ENCODE data around the gene CAMTA2. TPM values are rescaled to one million over a fixed set of nuclear protein-coding genes. Genes with fewer than 3 reads are reported as not detected.

CAMTA2 gene
- polyA plus RNA-seq, 3 donors from 2014 or later: 2.5 to 22.9 (median 12.0) TPM

GRCh38 chr17:4994081-4994595 is 6.7 kb upstream of the CAMTA2 start:
- no peak overlapping the region for H3K4me3 Mint-ChIP-seq
- H3K36me3 Mint-ChIP-seq: no peaks in the 10 kb centered on the region
- H3K9me3 Mint-ChIP-seq: no peaks in the 10 kb centered on the region
- peaks cover 0 to 7% (median 2%) of the 10 kb centered on the region in 3 donors for H3K27me3 Mint-ChIP-seq (ENCODE audit: low read depth in 3 of 3)
- DNase-seq: no peak
- H3K4me1 Mint-ChIP-seq: peaks cover 15 to 19% of the 10 kb centered on the region in 2 donors
- H3K27ac Mint-ChIP-seq: no peak overlapping the region

- Mint-ChIP-seq H3K27ac (peak overlapping the region; percentile 86 to 95 (median 94)), H3K36me3 (peaks cover 0 to 5% (median 0%) of the 10 kb centered on the region in 3 donors), H3K4me3 (peak overlapping the region; percentile 91 to 95 (median 94)), H3K4me1 (peaks cover 37% of the 10 kb centered on the region in 2 donors), H3K27me3 (ENCODE audit: low read depth in 3 of 3) (peaks cover 0 to 2% (median 0%) of the 10 kb centered on the region in 3 donors), H3K9me3 (no peaks in the 10 kb centered on the region)
- no peak for DNase-seq
Measured at GRCh38 chr17:4987767-4988567, 492 bp upstream of the CAMTA2 start.

GRCh38 chr17:4986403-4986802 is 1.1 kb downstream of the CAMTA2 start:
- H3K9me3 Mint-ChIP-seq: no peaks in the 10 kb centered on the region
- no peak for DNase-seq
- H3K4me1 Mint-ChIP-seq: peaks cover 37% of the 10 kb centered on the region in 2 donors
- peaks cover 0 to 13% (median 0%) of the 10 kb centered on the region in 3 donors for H3K36me3 Mint-ChIP-seq
- H3K27ac Mint-ChIP-seq: peak overlapping the region; percentile 40 to 95 (median 86)
- H3K27me3 Mint-ChIP-seq (ENCODE audit: low read depth in 3 of 3): peaks cover 0 to 2% (median 2%) of the 10 kb centered on the region in 3 donors
- H3K4me3 Mint-ChIP-seq: peak overlapping the region; percentile 91 to 95 (median 94)

GRCh38 chr17:4982305-4982704 is 5.2 kb downstream of the CAMTA2 start:
- H3K4me3 Mint-ChIP-seq: no peak overlapping the region
- H3K9me3 Mint-ChIP-seq: no peaks in the 10 kb centered on the region
- H3K27ac Mint-ChIP-seq: peak overlapping the region in 2 of 6 donors; percentile 33 to 67
- H3K4me1 Mint-ChIP-seq: peaks cover 23% of the 10 kb centered on the region in 2 donors
- peaks cover 0 to 30% (median 7%) of the 10 kb centered on the region in 3 donors for H3K36me3 Mint-ChIP-seq
- H3K27me3 Mint-ChIP-seq (ENCODE audit: low read depth in 3 of 3): peaks cover 0 to 2% (median 0%) of the 10 kb centered on the region in 3 donors
- no peak for DNase-seq

GRCh38 chr17:4980644-4981216 is 6.7 kb downstream of the CAMTA2 start:
- H3K27ac Mint-ChIP-seq: peak overlapping the region; percentile 27 to 83 (median 45)
- H3K9me3 Mint-ChIP-seq: no peaks in the 10 kb centered on the region
- no peak overlapping the region for H3K4me3 Mint-ChIP-seq
- peak; percentile 40 to 53 (median 48) for DNase-seq
- H3K36me3 Mint-ChIP-seq: peaks cover under 1 to 36% (median 8%) of the 10 kb centered on the region in 3 donors
- peaks cover 0 to 2% (median 0%) of the 10 kb centered on the region in 3 donors for H3K27me3 Mint-ChIP-seq (ENCODE audit: low read depth in 3 of 3)
- H3K4me1 Mint-ChIP-seq: peaks cover 12 to 13% of the 10 kb centered on the region in 2 donors

- Mint-ChIP-seq H3K9me3 (no peaks in the 10 kb centered on the region), H3K36me3 (peaks cover 9 to 41% (median 19%) of the 10 kb centered on the region in 3 donors), H3K4me3 (no peak overlapping the region), H3K4me1 (peaks cover 8 to 10% of the 10 kb centered on the region in 2 donors), H3K27ac (no peak overlapping the region), H3K27me3 (ENCODE audit: low read depth in 3 of 3) (peaks cover 0 to 2% (median 0%) of the 10 kb centered on the region in 3 donors)
- no peak for DNase-seq
Measured at GRCh38 chr17:4978726-4979125, 8.7 kb downstream of the CAMTA2 start.

GRCh38 chr17:4974115-4974670 is 13.3 kb downstream of the CAMTA2 start:
- no peak overlapping the region for H3K4me3 Mint-ChIP-seq
- no peak for DNase-seq
- no peak overlapping the region for H3K27ac Mint-ChIP-seq
- peaks cover 12 to 27% (median 12%) of the 10 kb centered on the region in 3 donors for H3K36me3 Mint-ChIP-seq
- H3K4me1 Mint-ChIP-seq: peaks cover 0 to 2% of the 10 kb centered on the region in 2 donors
- H3K9me3 Mint-ChIP-seq: no peaks in the 10 kb centered on the region
- H3K27me3 Mint-ChIP-seq (ENCODE audit: low read depth in 3 of 3): no peaks in the 10 kb centered on the region

GRCh38 chr17:4973256-4974114 is 14.0 kb downstream of the CAMTA2 start:
- Mint-ChIP-seq H3K4me3 (no peak overlapping the region), H3K27ac (peak overlapping the region in 1 of 6 donors; percentile 35), H3K36me3 (peaks cover 12 to 27% (median 12%) of the 10 kb centered on the region in 3 donors), H3K9me3 (no peaks in the 10 kb centered on the region), H3K4me1 (peaks cover 0 to 2% of the 10 kb centered on the region in 2 donors), H3K27me3 (ENCODE audit: low read depth in 3 of 3) (no peaks in the 10 kb centered on the region)
- DNase-seq: no peak

- Mint-ChIP-seq H3K36me3 (peaks cover 12 to 22% (median 12%) of the 10 kb centered on the region in 3 donors), H3K4me1 (peaks cover 0 to 2% of the 10 kb centered on the region in 2 donors), H3K9me3 (no peaks in the 10 kb centered on the region), H3K4me3 (no peak overlapping the region), H3K27ac (peak overlapping the region in 2 of 6 donors; percentile 35 to 45), H3K27me3 (ENCODE audit: low read depth in 3 of 3) (no peaks in the 10 kb centered on the region)
- DNase-seq: no peak
Measured at GRCh38 chr17:4972752-4973151, 14.7 kb downstream of the CAMTA2 start.

GRCh38 chr17:4972322-4972721 is 15.2 kb downstream of the CAMTA2 start:
- Mint-ChIP-seq H3K9me3 (no peaks in the 10 kb centered on the region), H3K4me1 (peaks cover 0 to 2% of the 10 kb centered on the region in 2 donors), H3K36me3 (peaks cover 12 to 19% (median 12%) of the 10 kb centered on the region in 3 donors), H3K4me3 (no peak overlapping the region), H3K27me3 (ENCODE audit: low read depth in 3 of 3) (no peaks in the 10 kb centered on the region), H3K27ac (peak overlapping the region in 1 of 6 donors; percentile 45)
- no peak for DNase-seq

GRCh38 chr17:4971826-4972225 is 15.6 kb downstream of the CAMTA2 start:
- Mint-ChIP-seq H3K4me3 (no peak overlapping the region), H3K27ac (peak overlapping the region in 1 of 6 donors; percentile 57), H3K36me3 (peaks cover 12 to 15% (median 12%) of the 10 kb centered on the region in 3 donors), H3K4me1 (peaks cover 0 to 2% of the 10 kb centered on the region in 2 donors), H3K27me3 (ENCODE audit: low read depth in 3 of 3) (no peaks in the 10 kb centered on the region), H3K9me3 (no peaks in the 10 kb centered on the region)
- DNase-seq: no peak

- Mint-ChIP-seq H3K4me1 (peaks cover 11 to 13% of the 10 kb centered on the region in 2 donors), H3K4me3 (peak overlapping the region in 2 of 5 donors; percentile 9 to 27), H3K27ac (peak overlapping the region in 3 of 6 donors; percentile 26 to 70 (median 31)), H3K36me3 (peaks cover 7 to 12% (median 9%) of the 10 kb centered on the region in 3 donors), H3K27me3 (ENCODE audit: low read depth in 3 of 3) (peaks cover 0 to 2% (median 0%) of the 10 kb centered on the region in 3 donors), H3K9me3 (no peaks in the 10 kb centered on the region)
- no peak for DNase-seq
Measured at GRCh38 chr17:4970273-4970672, 17.2 kb downstream of the CAMTA2 start.

Data from immature natural killer cell (primary cell).